Glutamatergic neuron (in vitro differentiated cells): ENCODE measurements around the gene SLC43A2. TPM values are rescaled to one million over a fixed set of nuclear protein-coding genes. Genes with fewer than 3 reads are reported as not detected.

Experiments
- DNase-seq: peaks from one replicate; pipeline ENCODE4 v3.0.0; 2022
- H3K27ac Mint-ChIP-seq: one replicate; pipeline ENCODE4 v1.8.0; 2020; ENCODE audit warnings: mild to moderate bottlenecking, mixed read lengths, inconsistent platforms; ENCODE audit not compliant: unreplicated experiment
- H3K27me3 Mint-ChIP-seq: one replicate; pipeline ENCODE4 v1.8.0; 2020; ENCODE audit warnings: mild to moderate bottlenecking, moderate library complexity, mixed read lengths, inconsistent platforms; ENCODE audit not compliant: unreplicated experiment
- H3K36me3 Mint-ChIP-seq: one replicate; pipeline ENCODE4 v1.8.0; 2020; ENCODE audit warnings: mild to moderate bottlenecking, mixed read lengths, inconsistent platforms; ENCODE audit not compliant: unreplicated experiment
- H3K4me1 Mint-ChIP-seq: one replicate; pipeline ENCODE4 v1.8.0; 2020; ENCODE audit warnings: mild to moderate bottlenecking, low read depth, mixed read lengths, inconsistent platforms; ENCODE audit not compliant: unreplicated experiment
- H3K4me3 Mint-ChIP-seq: one replicate; pipeline ENCODE4 v1.8.0; 2020; ENCODE audit warnings: mild to moderate bottlenecking, mixed read lengths, inconsistent platforms; ENCODE audit not compliant: unreplicated experiment
- H3K9me3 Mint-ChIP-seq: one replicate; pipeline ENCODE4 v1.8.0; 2020; ENCODE audit warnings: mild to moderate bottlenecking, moderate library complexity, mixed read lengths, inconsistent platforms; ENCODE audit not compliant: unreplicated experiment
- CTCF ChIP-seq: fragments of 200-600 bp; sonication (generic); IDR thresholded peaks from one replicate; pipeline ENCODE4 v1.5.0; 2021; ENCODE audit not compliant: partially characterized antibody, unreplicated experiment
- total RNA-seq: library from RNA; stranded (reverse); fragmentation: NEBNext Ultra II Directional; extraction: Animal tissue kit (Norgen Biotek cat#: 25700); gene quantifications from one replicate; pipeline ENCODE4 v1.2.1, GENCODE V29; 2021; ENCODE audit not compliant: unreplicated experiment

SLC43A2 gene
- total RNA-seq, 1 donor from 2014 or later = 31.3 TPM

GRCh38 chr17:1646199-1646875 lies 17.7 kb upstream of the SLC43A2 start:
- TF ChIP-seq CTCF = no peak
- H3K36me3 Mint-ChIP-seq = no peaks in the 10 kb centered on the region
- H3K27ac Mint-ChIP-seq = peak overlapping the region; percentile 92
- H3K4me1 Mint-ChIP-seq = peaks cover 16% of the 10 kb centered on the region
- peaks cover 4% of the 10 kb centered on the region for H3K9me3 Mint-ChIP-seq
- peak overlapping the region; percentile 76 for H3K4me3 Mint-ChIP-seq
- peaks cover 6% of the 10 kb centered on the region for H3K27me3 Mint-ChIP-seq
- DNase-seq = no peak

DNA sequence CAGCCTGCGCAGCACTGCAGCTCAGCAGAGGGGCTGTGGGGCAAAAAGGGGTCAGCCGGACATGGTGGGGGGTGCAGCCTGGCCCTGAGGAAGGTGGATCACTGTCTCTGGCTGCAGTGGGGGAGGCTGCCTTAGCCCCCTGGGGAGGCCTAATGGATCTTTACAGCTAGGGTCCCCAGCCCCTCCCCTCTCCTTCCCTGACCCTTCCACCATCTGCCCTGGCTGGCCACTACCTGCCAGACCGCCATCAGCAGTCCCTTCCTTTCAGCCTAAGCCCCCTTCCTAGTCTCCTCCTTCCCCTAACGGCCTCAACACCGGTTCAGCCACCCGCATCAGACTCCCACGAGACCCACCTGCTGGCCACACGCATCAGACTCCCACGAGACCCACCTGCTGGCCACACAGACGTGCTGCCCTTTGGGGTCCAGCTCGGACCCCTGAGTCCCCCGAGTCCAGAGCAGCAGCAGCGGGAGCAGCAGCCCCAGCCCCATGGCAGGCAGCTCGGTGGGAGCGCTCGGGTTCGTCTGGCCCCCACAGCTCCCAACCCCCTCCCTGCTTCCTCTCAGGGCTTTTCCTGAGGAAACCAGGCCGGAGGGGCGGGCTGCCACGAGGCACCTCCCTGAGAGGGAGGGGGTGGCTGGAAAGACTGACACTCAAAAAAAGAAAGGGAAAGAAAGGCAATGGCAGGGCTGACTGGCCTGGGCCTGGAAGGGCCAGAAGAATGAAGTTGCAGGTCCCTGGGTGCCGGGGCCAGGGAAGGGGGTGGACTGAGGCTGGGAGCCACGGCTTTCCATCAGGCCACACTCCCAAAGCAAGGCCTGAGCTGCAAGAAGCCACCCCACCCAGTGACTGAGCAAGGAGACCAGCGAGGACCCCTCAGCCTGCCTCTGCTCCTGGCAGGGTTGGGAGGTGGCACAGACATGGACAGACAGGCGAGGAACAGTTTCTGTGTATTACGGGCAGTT lies 16.9 kb upstream of the SLC43A2 start, which contains the start of gene SCARF1:
Gene SCARF1, minus strand, starts transcription at position 526 of the 965 bp plus-strand sequence. Its CDS starts 35 bp downstream, at position 491.
- peak; percentile 66 for DNase-seq
- peak within 1 kb of the TSS; percentile 92 for H3K27ac Mint-ChIP-seq
- peaks cover 10% of the 10 kb centered on the region for H3K27me3 Mint-ChIP-seq
- TF ChIP-seq CTCF = no peak
- peak within 1 kb of the TSS; percentile 76 for H3K4me3 Mint-ChIP-seq
- H3K9me3 Mint-ChIP-seq = peaks cover 7% of the 10 kb centered on the region
- peaks cover 20% of the 10 kb centered on the region for H3K4me1 Mint-ChIP-seq
- H3K36me3 Mint-ChIP-seq = no peaks in the 10 kb centered on the region

DNA sequence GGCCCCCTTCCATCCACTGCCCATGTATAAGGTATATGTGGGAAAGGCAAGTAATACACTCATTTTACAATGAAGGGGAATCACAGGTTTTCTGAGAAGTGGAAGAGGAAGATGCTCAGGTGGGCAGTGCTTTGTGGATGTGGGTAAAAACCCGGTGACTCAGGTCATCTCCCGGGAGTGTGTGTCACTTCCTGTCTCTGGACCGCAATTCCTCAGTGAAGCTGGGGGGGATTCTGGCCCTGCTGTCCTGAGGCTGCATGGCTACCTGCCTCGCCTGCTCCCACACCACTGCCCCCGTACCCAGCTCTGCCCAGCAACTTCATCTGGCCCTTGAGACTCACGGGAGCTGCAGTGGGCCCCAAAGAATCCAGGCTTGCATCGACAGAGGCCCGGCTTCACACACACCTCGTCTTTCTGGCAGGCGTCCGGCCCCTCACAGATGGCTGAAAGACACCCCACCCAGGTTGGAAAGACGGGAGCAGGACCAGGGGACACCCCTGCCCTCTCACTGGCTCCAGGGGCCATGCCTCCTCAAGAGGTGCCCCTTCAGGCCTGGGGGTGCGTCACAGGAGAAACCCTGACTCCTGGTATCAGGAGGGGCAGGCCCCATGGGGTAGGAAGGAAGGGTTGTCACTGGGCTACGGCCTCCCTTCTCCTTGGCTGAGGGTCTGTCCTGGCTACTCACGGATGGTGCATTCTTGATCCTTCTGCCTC lies 16.0 kb upstream of the SLC43A2 start:
- no peak for TF ChIP-seq CTCF
- peak overlapping the region; percentile 92 for H3K27ac Mint-ChIP-seq
- H3K9me3 Mint-ChIP-seq = peaks cover 5% of the 10 kb centered on the region
- H3K4me3 Mint-ChIP-seq = peak overlapping the region; percentile 81
- peaks cover 10% of the 10 kb centered on the region for H3K27me3 Mint-ChIP-seq
- DNase-seq = no peak
- peaks cover 20% of the 10 kb centered on the region for H3K4me1 Mint-ChIP-seq
- no peaks in the 10 kb centered on the region for H3K36me3 Mint-ChIP-seq

DNA sequence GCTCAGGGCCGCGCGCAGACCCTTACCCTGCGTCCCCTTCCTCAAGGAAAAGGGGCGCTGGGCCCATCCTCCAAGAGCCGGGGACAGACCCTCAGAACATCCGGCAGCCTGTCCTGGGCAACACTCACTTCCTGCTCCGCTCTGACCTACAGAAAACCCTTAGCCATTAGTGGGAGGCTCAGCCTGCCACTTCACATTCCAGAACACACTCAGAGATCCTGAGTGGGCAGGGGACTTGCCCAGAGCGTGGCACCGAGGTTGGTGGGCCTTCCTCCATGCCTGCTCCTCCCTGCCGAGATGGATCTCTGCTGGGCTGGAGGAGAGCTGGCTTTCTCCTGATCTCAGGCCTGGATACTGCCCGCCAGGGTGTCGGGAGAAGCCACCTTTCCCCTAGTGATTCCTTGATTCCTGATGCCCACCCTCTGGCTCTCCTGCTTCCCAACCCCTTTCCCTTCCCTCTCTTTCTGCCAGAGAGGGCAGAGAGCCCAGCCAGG lies 15.4 kb upstream of the SLC43A2 start:
- Mint-ChIP-seq H3K4me3 (peak overlapping the region; percentile 81), H3K27ac (peak overlapping the region; percentile 92), H3K9me3 (peaks cover 5% of the 10 kb centered on the region), H3K27me3 (peaks cover 10% of the 10 kb centered on the region), H3K4me1 (peaks cover 20% of the 10 kb centered on the region), H3K36me3 (no peaks in the 10 kb centered on the region)
- TF ChIP-seq CTCF = no peak
- DNase-seq = no peak
